CD4-positive, alpha-beta T cell (primary cell): Measurements from ENCODE around the gene SLC2A1. TPM values are rescaled to one million over a fixed set of nuclear protein-coding genes. Genes with fewer than 3 reads are reported as not detected.

Experiments
- ATAC-seq: fragments of 200-7000 bp; cut with Tn5 transposase; one replicate; pipeline ENCODE4 v1.10.0; 2022; ENCODE audit warnings: mild to moderate bottlenecking; ENCODE audit not compliant: poor library complexity
- CTCF ChIA-PET: fragments of 350-600 bp; sonication (Branson Sonifier 250); formaldehyde crosslinking; loops from one replicate; lab custom pipeline; 2021; ENCODE audit warnings: antibody characterized with exemption, inconsistent platforms; lab: Charles Lee
- POLR2A ChIA-PET: fragments of 350-600 bp; sonication (Branson Sonifier 250); formaldehyde crosslinking; loops from one replicate; lab custom pipeline; 2021; ENCODE audit warnings: antibody characterized with exemption, inconsistent platforms; lab: Charles Lee
- DNase-seq, 14 experiments: peaks; one replicate each; pipeline ENCODE4 v3.0.0-alpha.2; 2013 to 2020; ENCODE audit warnings: mixed read lengths in 2 of 14
- H3K27ac ChIP-seq, 2 donors: one replicate each; pipeline versions ENCODE4 v1.5.1 to v1.7.0; 2013; ENCODE audit warnings: low read length in 2 of 2, low read depth in 1 of 2, mild to moderate bottlenecking in 1 of 2
- H3K27me3 ChIP-seq, 2 experiments: 1 replicate in 1 of 2; 2 replicates in 1 of 2; pipeline versions ENCODE4 v1.6.1 to v1.7.0; 2013; ENCODE audit warnings: low read length in 2 of 2, control low read depth in 1 of 2, mild to moderate bottlenecking in 1 of 2, moderate library complexity in 1 of 2; ENCODE audit not compliant: insufficient read depth in 2 of 2, control insufficient read depth in 1 of 2
- H3K36me3 ChIP-seq: one replicate; pipeline ENCODE4 v1.6.1; 2013; ENCODE audit warnings: low read length, control low read depth; ENCODE audit not compliant: insufficient read depth
- H3K4me1 ChIP-seq: one replicate; pipeline ENCODE4 v1.6.1; 2013; ENCODE audit warnings: low read length, control low read depth; ENCODE audit not compliant: insufficient read depth
- H3K4me3 ChIP-seq: one replicate; pipeline ENCODE4 v1.5.1; 2013; ENCODE audit warnings: mild to moderate bottlenecking, low read length, moderate library complexity
- H3K9me3 ChIP-seq, 2 experiments: 1 replicate in 1 of 2; 2 replicates in 1 of 2; pipeline versions ENCODE4 v1.6.1 to v1.7.0; 2013; ENCODE audit warnings: low read length in 2 of 2, mild to moderate bottlenecking in 2 of 2, control low read depth in 1 of 2, moderate library complexity in 1 of 2; ENCODE audit not compliant: control insufficient read depth in 1 of 2, insufficient read depth in 1 of 2
- H3K27ac Mint-ChIP-seq: one replicate; pipeline ENCODE4 v1.8.0; 2020; ENCODE audit warnings: mixed read lengths
- H3K27me3 Mint-ChIP-seq: one replicate; pipeline ENCODE4 v1.8.0; 2021; ENCODE audit warnings: mixed read lengths
- H3K36me3 Mint-ChIP-seq: one replicate; pipeline ENCODE4 v1.8.0; 2021; ENCODE audit warnings: low read depth, mixed read lengths
- H3K4me1 Mint-ChIP-seq: one replicate; pipeline ENCODE4 v1.8.0; 2021; ENCODE audit warnings: low read depth, mixed read lengths
- H3K4me3 Mint-ChIP-seq: one replicate; pipeline ENCODE4 v1.8.0; 2020; ENCODE audit warnings: mild to moderate bottlenecking, mixed read lengths
- H3K9me3 Mint-ChIP-seq: one replicate; pipeline ENCODE4 v1.8.0; 2020; ENCODE audit warnings: mixed read lengths
- CTCF ChIP-seq: fragments of 200-600 bp; IDR thresholded peaks from one replicate; pipeline ENCODE4 v1.8.0; 2022; ENCODE audit warnings: antibody characterized with exemption, mild to moderate bottlenecking
- intact Hi-C, 2 experiments: fragments of 100-400 bp; cut with DNase I in 1 of 2; cut with micrococcal nuclease in 1 of 2; formaldehyde crosslinking; loops; one replicate each; pipeline versions ENCODE4 v1.15.1 to v1.9.0; 2023 to 2025; cut with DNase I, micrococcal nuclease
- total RNA-seq, 174 experiments: library from RNA in 2 of 174; stranded (reverse) in 2 of 174; gene quantifications; one replicate each; pipeline ENCODE4 v1.2.3 and lab custom pipeline; 2021 to 2026

The SLC2A1 gene
- total RNA-seq, 2 experiments from 2014 or later, result 78.6 to 80.9 TPM

- H3K4me3 Mint-ChIP-seq, result no peak overlapping the region
- H3K27ac Mint-ChIP-seq, result no peak overlapping the region
- Histone ChIP-seq H3K27ac (no peak overlapping the region), H3K4me3 (no peak overlapping the region), H3K27me3 (no peaks in the 10 kb centered on the region), H3K4me1 (no peaks in the 10 kb centered on the region), H3K9me3 (no peaks in the 10 kb centered on the region), H3K36me3 (no peaks in the 10 kb centered on the region)
- no peak for TF ChIP-seq CTCF
- no peaks in the 10 kb centered on the region for H3K4me1 Mint-ChIP-seq
- no peaks in the 10 kb centered on the region for H3K36me3 Mint-ChIP-seq
- ATAC-seq (no peak), DNase-seq (no peak)
- H3K27me3 Mint-ChIP-seq, result no peaks in the 10 kb centered on the region
- CTCF ChIA-PET, result interaction anchor here (0.9 kb wide), 1 partner anchor 61 kb away, joined by 3 read pairs; no protein-coding TSS in a partner anchor
- intact Hi-C loops, result no loop called here
- POLR2A ChIA-PET, result no interaction called here
- no peaks in the 10 kb centered on the region for H3K9me3 Mint-ChIP-seq
These were observed 25.0 kb upstream of the SLC2A1 start for GRCh38 chr1:42983693-42984092.

- no peak overlapping the region for H3K27ac Mint-ChIP-seq
- H3K36me3 ChIP-seq, result no peaks in the 10 kb centered on the region
- H3K9me3 ChIP-seq, result no peaks in the 10 kb centered on the region
- no peaks in the 10 kb centered on the region for H3K27me3 ChIP-seq
- no peaks in the 10 kb centered on the region for H3K36me3 Mint-ChIP-seq
- TF ChIP-seq CTCF, result no peak
- H3K9me3 Mint-ChIP-seq, result no peaks in the 10 kb centered on the region
- intact Hi-C loops, result no loop called here
- no peak overlapping the region for H3K4me3 ChIP-seq
- POLR2A ChIA-PET, result no interaction called here
- CTCF ChIA-PET, result interaction anchor here (0.9 kb wide), 1 partner anchor 60 kb away, joined by 3 read pairs; no protein-coding TSS in a partner anchor
- H3K27me3 Mint-ChIP-seq, result no peaks in the 10 kb centered on the region
- H3K27ac ChIP-seq, result no peak overlapping the region
- no peaks in the 10 kb centered on the region for H3K4me1 ChIP-seq
- H3K4me1 Mint-ChIP-seq, result no peaks in the 10 kb centered on the region
- DNase-seq, result no peak
- ATAC-seq, result no peak
- H3K4me3 Mint-ChIP-seq, result no peak overlapping the region
These were observed 24.6 kb upstream of the SLC2A1 start for GRCh38 chr1:42983253-42983652.

GRCh38 chr1:42982641-42983040, 24.0 kb upstream of the SLC2A1 start:
- Mint-ChIP-seq H3K4me3 (no peak overlapping the region), H3K27me3 (no peaks in the 10 kb centered on the region), H3K36me3 (no peaks in the 10 kb centered on the region), H3K9me3 (no peaks in the 10 kb centered on the region), H3K27ac (no peak overlapping the region), H3K4me1 (no peaks in the 10 kb centered on the region)
- no peaks in the 10 kb centered on the region for H3K36me3 ChIP-seq
- intact Hi-C loops, result no loop called here
- no peaks in the 10 kb centered on the region for H3K9me3 ChIP-seq
- no peak for TF ChIP-seq CTCF
- DNase-seq, result no peak
- H3K4me3 ChIP-seq, result no peak overlapping the region
- POLR2A ChIA-PET, result no interaction called here
- H3K27ac ChIP-seq, result no peak overlapping the region
- H3K4me1 ChIP-seq, result no peaks in the 10 kb centered on the region
- no peaks in the 10 kb centered on the region for H3K27me3 ChIP-seq
- CTCF ChIA-PET, result interaction anchor here (0.9 kb wide), 1 partner anchor 60 kb away, joined by 3 read pairs; no protein-coding TSS in a partner anchor
- ATAC-seq, result no peak
